Ovary (tissue), 3 donors: Measurements from ENCODE around the gene COX15.

ENCODE experiments used
- CTCF ChIP-seq, 3 donors: fragments of 450-650 bp in 2 of 3; fragments of 200-600 bp in 1 of 3; IDR thresholded peaks; one replicate each; pipeline versions ENCODE4 v1.5.1 to v1.8.0; 2016 to 2022; ENCODE audit warnings: antibody characterized with exemption in 3 of 3, mild to moderate bottlenecking in 1 of 3
- EP300 ChIP-seq: sonication (generic); formaldehyde crosslinking; IDR thresholded peaks from one replicate; pipeline ENCODE4 v1.6.1; 2017; ENCODE audit warnings: antibody characterized with exemption
- POLR2A ChIP-seq: fragments of 450-650 bp; IDR thresholded peaks from one replicate; pipeline ENCODE4 v1.6.1; 2017; ENCODE audit warnings: antibody characterized with exemption, mild to moderate bottlenecking, moderate library complexity
- donor health status: DM: no; HTN: no; CAD: no.

- TF ChIP-seq CTCF (IDR thresholded peaks at IDR 0.05) (no peak), POLR2A (no peak), EP300 (no peak)
These were observed 11.9 kb upstream of the COX15 start for GRCh38 chr10:99743841-99744240.
